Measurements from ENCODE around the gene MRPL17. TPM values are rescaled to one million over a fixed set of nuclear protein-coding genes. Genes with fewer than 3 reads are reported as not detected.
"Not testable (repeated sequence)": the region's sequence is repeated elsewhere in the genome, so short reads cannot be mapped to it uniquely, and the experiment has no call there.

The MRPL17 gene
- total RNA-seq, 1 experiment from 2014 or later, result 98.5 TPM

GRCh38 chr11:6717426-6717825, 34.3 kb upstream of the MRPL17 start:
- CTCF ChIA-PET, result no interaction called here
- no TSS peak for BruUV-seq (replicated peaks)
- Histone ChIP-seq H3K4me3 (ENCODE audit: low read depth, low read length, poor library complexity, severe bottlenecking) (no peak overlapping the region), H3K4me1 (ENCODE audit: insufficient read depth, low read length, poor library complexity, severe bottlenecking) (no peaks in the 10 kb centered on the region), H3K36me3 (ENCODE audit: insufficient read depth, low read length, poor library complexity, severe bottlenecking) (no peaks in the 10 kb centered on the region), H3K27ac (ENCODE audit: low read depth, low read length, poor library complexity, severe bottlenecking) (no peak overlapping the region), H3K27me3 (replicated peaks; ENCODE audit: insufficient read depth, low read depth, low read length, poor library complexity) (no peaks in the 10 kb centered on the region), H3K9me3 (ENCODE audit: low read depth, low read length, poor library complexity, severe bottlenecking) (no peaks in the 10 kb centered on the region)
- no peak for TF ChIP-seq CTCF (conservative IDR thresholded peaks at IDR 0.05; ENCODE audit: low read depth, low read length)
- no peak for TF ChIP-seq EZH2 (IDR thresholded peaks at IDR 0.05; ENCODE audit: borderline replicate concordance, low read depth, low read length, poor library complexity, severe bottlenecking)
- intact Hi-C loops (cut with micrococcal nuclease; ENCODE audit: unreplicated experiment), result no loop called here
- DNase-seq (ENCODE audit: low spot score), result no peak
- POLR2A ChIA-PET (ENCODE audit: low non-redundant PET), result no interaction called here

GRCh38 chr11:6711552-6711951, 28.4 kb upstream of the MRPL17 start:
- H3K4me3 ChIP-seq (ENCODE audit: low read depth, low read length, poor library complexity, severe bottlenecking); BruUV-seq (replicated peaks); H3K36me3 ChIP-seq (ENCODE audit: insufficient read depth, low read length, poor library complexity, severe bottlenecking); POLR2A ChIA-PET (ENCODE audit: low non-redundant PET); H3K9me3 ChIP-seq (ENCODE audit: low read depth, low read length, poor library complexity, severe bottlenecking); H3K4me1 ChIP-seq (ENCODE audit: insufficient read depth, low read length, poor library complexity, severe bottlenecking); H3K27ac ChIP-seq (ENCODE audit: low read depth, low read length, poor library complexity, severe bottlenecking); H3K27me3 ChIP-seq (replicated peaks; ENCODE audit: insufficient read depth, low read depth, low read length, poor library complexity): not testable (repeated sequence)
- CTCF ChIA-PET, result interaction anchor here (1.0 kb wide), 1 partner anchor 46 kb away, joined by 3 read pairs; no protein-coding TSS in a partner anchor
- TF ChIP-seq CTCF (conservative IDR thresholded peaks at IDR 0.05; ENCODE audit: low read depth, low read length), result peak; percentile 47
- peak; percentile 54 for DNase-seq (ENCODE audit: low spot score)
- intact Hi-C loops (cut with micrococcal nuclease; ENCODE audit: unreplicated experiment), result loop anchor here (2.0 kb wide), 1 partner anchor 45 kb away; no protein-coding TSS in a partner anchor

- intact Hi-C loops (cut with micrococcal nuclease; ENCODE audit: unreplicated experiment), result no loop called here
- Histone ChIP-seq H3K36me3 (ENCODE audit: insufficient read depth, low read length, poor library complexity, severe bottlenecking) (no peaks in the 10 kb centered on the region), H3K4me1 (ENCODE audit: insufficient read depth, low read length, poor library complexity, severe bottlenecking) (peaks cover 4% of the 10 kb centered on the region), H3K27ac (ENCODE audit: low read depth, low read length, poor library complexity, severe bottlenecking) (no peak overlapping the region), H3K9me3 (ENCODE audit: low read depth, low read length, poor library complexity, severe bottlenecking) (no peaks in the 10 kb centered on the region), H3K27me3 (replicated peaks; ENCODE audit: insufficient read depth, low read depth, low read length, poor library complexity) (no peaks in the 10 kb centered on the region), H3K4me3 (ENCODE audit: low read depth, low read length, poor library complexity, severe bottlenecking) (no peak overlapping the region)
- CTCF ChIA-PET, result no interaction called here
- TF ChIP-seq CTCF (conservative IDR thresholded peaks at IDR 0.05; ENCODE audit: low read depth, low read length), result no peak
- TF ChIP-seq EZH2 (IDR thresholded peaks at IDR 0.05; ENCODE audit: borderline replicate concordance, low read depth, low read length, poor library complexity, severe bottlenecking), result no peak
- no peak for DNase-seq (ENCODE audit: low spot score)
- POLR2A ChIA-PET (ENCODE audit: low non-redundant PET), result no interaction called here
- BruUV-seq (replicated peaks), result no TSS peak
These were observed 25.7 kb upstream of the MRPL17 start for GRCh38 chr11:6708876-6709275.

Measured in A673 (cell line).